ENCODE measurements around the gene CEACAM1. TPM values are rescaled to one million over a fixed set of nuclear protein-coding genes. Genes with fewer than 3 reads are reported as not detected.
"Not testable (repeated sequence)": the region's sequence is repeated elsewhere in the genome, so short reads cannot be mapped to it uniquely, and the experiment has no call there.

The CEACAM1 gene
- total and polyA plus RNA-seq, 3 experiments from 2014 or later, result 0.15 to 0.78 (median 0.46) TPM

GRCh38 chr19:42485036-42485435, 43.2 kb downstream of the CEACAM1 start:
- POLR2A ChIA-PET, result not testable (repeated sequence)

GRCh38 chr19:42480335-42481095, 47.8 kb downstream of the CEACAM1 start:
- H3K4me1 Mint-ChIP-seq, result peaks cover 13 to 18% (median 15%) of the 10 kb centered on the region in 3 donors
- peak overlapping the region in 6 of 7 donors; percentile 1 to 72 (median 30) for H3K4me3 Mint-ChIP-seq
- no peak for DNase-seq
- ChIA-PET POLR2A (no interaction called here), CTCF (no interaction called here)
- no peak overlapping the region for H3K4me3 ChIP-seq (ENCODE audit: low read length)
- no peaks in the 10 kb centered on the region for H3K36me3 ChIP-seq (ENCODE audit: insufficient read depth, low read length)
- H3K9me3 ChIP-seq (ENCODE audit: low read length), result no peaks in the 10 kb centered on the region
- no peaks in the 10 kb centered on the region for H3K27me3 ChIP-seq (ENCODE audit: insufficient read depth, low read length, poor library complexity, severe bottlenecking)
- peaks cover 0 to 1% (median 0%) of the 10 kb centered on the region in 3 donors for H3K36me3 Mint-ChIP-seq
- H3K9me3 Mint-ChIP-seq, result no peaks in the 10 kb centered on the region
- H3K27me3 Mint-ChIP-seq, result peaks cover 0 to 2% of the 10 kb centered on the region in 2 donors
- H3K4me1 ChIP-seq (ENCODE audit: insufficient read depth, low read length), result peaks cover 14% of the 10 kb centered on the region
- H3K27ac Mint-ChIP-seq, result peak overlapping the region; percentile 15 to 86 (median 62)
- H3K27ac ChIP-seq (ENCODE audit: low read depth, low read length), result no peak overlapping the region

More at GRCh38 chr19:42485036-42485435, 43.2 kb downstream of the CEACAM1 start:
- DNase-seq; H3K36me3 ChIP-seq (ENCODE audit: insufficient read depth, low read length); H3K9me3 ChIP-seq (ENCODE audit: low read length); H3K27me3 ChIP-seq (ENCODE audit: insufficient read depth, low read length, poor library complexity, severe bottlenecking); H3K4me3 ChIP-seq (ENCODE audit: low read length); H3K27me3 Mint-ChIP-seq; H3K36me3 Mint-ChIP-seq; H3K4me3 Mint-ChIP-seq; H3K9me3 Mint-ChIP-seq; H3K27ac ChIP-seq (ENCODE audit: low read depth, low read length); CTCF ChIA-PET: not testable (repeated sequence)
- peaks cover 11 to 18% (median 18%) of the 10 kb centered on the region in 3 donors for H3K4me1 Mint-ChIP-seq
- H3K27ac Mint-ChIP-seq, result peak overlapping the region in 1 of 8 donors; percentile 8
- peaks cover 14% of the 10 kb centered on the region for H3K4me1 ChIP-seq (ENCODE audit: insufficient read depth, low read length)

GRCh38 chr19:42479736-42480135, 48.5 kb downstream of the CEACAM1 start:
- POLR2A ChIA-PET, result no interaction called here
- H3K36me3 Mint-ChIP-seq, result peaks cover 0 to 1% (median 0%) of the 10 kb centered on the region in 3 donors

GRCh38 chr19:42478765-42479311, 49.4 kb downstream of the CEACAM1 start:
- Histone ChIP-seq H3K4me3 (ENCODE audit: low read length) (no peak overlapping the region), H3K27ac (ENCODE audit: low read depth, low read length) (no peak overlapping the region), H3K4me1 (ENCODE audit: insufficient read depth, low read length) (peaks cover 14% of the 10 kb centered on the region), H3K9me3 (ENCODE audit: low read length) (no peaks in the 10 kb centered on the region), H3K36me3 (ENCODE audit: insufficient read depth, low read length) (no peaks in the 10 kb centered on the region), H3K27me3 (ENCODE audit: insufficient read depth, low read length, poor library complexity, severe bottlenecking) (no peaks in the 10 kb centered on the region)
- no peak for DNase-seq
- Mint-ChIP-seq H3K9me3 (no peaks in the 10 kb centered on the region), H3K27me3 (peaks cover 0 to 2% of the 10 kb centered on the region in 2 donors), H3K4me1 (peaks cover 13 to 18% (median 15%) of the 10 kb centered on the region in 3 donors), H3K36me3 (peaks cover 0 to 1% (median 0%) of the 10 kb centered on the region in 3 donors), H3K27ac (peak overlapping the region in 1 of 8 donors; percentile 78), H3K4me3 (no peak overlapping the region)
- ChIA-PET CTCF (no interaction called here), POLR2A (no interaction called here)

More at GRCh38 chr19:42479736-42480135, 48.5 kb downstream of the CEACAM1 start:
- Histone ChIP-seq H3K4me3 (ENCODE audit: low read length) (no peak overlapping the region), H3K27ac (ENCODE audit: low read depth, low read length) (no peak overlapping the region), H3K4me1 (ENCODE audit: insufficient read depth, low read length) (peaks cover 14% of the 10 kb centered on the region), H3K9me3 (ENCODE audit: low read length) (no peaks in the 10 kb centered on the region), H3K36me3 (ENCODE audit: insufficient read depth, low read length) (no peaks in the 10 kb centered on the region), H3K27me3 (ENCODE audit: insufficient read depth, low read length, poor library complexity, severe bottlenecking) (no peaks in the 10 kb centered on the region)
- Mint-ChIP-seq H3K4me1 (peaks cover 13 to 18% (median 15%) of the 10 kb centered on the region in 3 donors), H3K27me3 (peaks cover 0 to 2% of the 10 kb centered on the region in 2 donors), H3K4me3 (no peak overlapping the region), H3K27ac (no peak overlapping the region), H3K9me3 (no peaks in the 10 kb centered on the region)
- DNase-seq, result no peak
- CTCF ChIA-PET, result no interaction called here

- Histone ChIP-seq H3K4me1 (ENCODE audit: insufficient read depth, low read length) (peaks cover 14% of the 10 kb centered on the region), H3K36me3 (ENCODE audit: insufficient read depth, low read length) (no peaks in the 10 kb centered on the region), H3K9me3 (ENCODE audit: low read length) (no peaks in the 10 kb centered on the region), H3K27ac (ENCODE audit: low read depth, low read length) (no peak overlapping the region), H3K27me3 (ENCODE audit: insufficient read depth, low read length, poor library complexity, severe bottlenecking) (no peaks in the 10 kb centered on the region), H3K4me3 (ENCODE audit: low read length) (no peak overlapping the region)
- H3K9me3 Mint-ChIP-seq, result no peaks in the 10 kb centered on the region
- no peak for DNase-seq
- H3K4me1 Mint-ChIP-seq, result peaks cover 13 to 18% (median 15%) of the 10 kb centered on the region in 3 donors
- H3K36me3 Mint-ChIP-seq, result no peaks in the 10 kb centered on the region
- no peak overlapping the region for H3K27ac Mint-ChIP-seq
- POLR2A ChIA-PET, result interaction anchor here (0.6 kb wide), 1 partner anchor 38 kb away, joined by 3 read pairs; no protein-coding TSS in a partner anchor
- CTCF ChIA-PET, result no interaction called here
- H3K4me3 Mint-ChIP-seq, result no peak overlapping the region
- H3K27me3 Mint-ChIP-seq, result peaks cover 0 to 2% of the 10 kb centered on the region in 2 donors
Measured at GRCh38 chr19:42477933-42478332, 50.3 kb downstream of the CEACAM1 start.

GRCh38 chr19:42477117-42477516, 51.2 kb downstream of the CEACAM1 start:
- Mint-ChIP-seq H3K4me3 (no peak overlapping the region), H3K9me3 (no peaks in the 10 kb centered on the region), H3K36me3 (no peaks in the 10 kb centered on the region), H3K27me3 (peaks cover 0 to 2% of the 10 kb centered on the region in 2 donors), H3K27ac (no peak overlapping the region), H3K4me1 (peaks cover 13 to 18% (median 15%) of the 10 kb centered on the region in 3 donors)
- CTCF ChIA-PET, result interaction anchor here (1.5 kb wide), 1 partner anchor 27 kb away, joined by 3 read pairs; no protein-coding TSS in a partner anchor
- H3K27ac ChIP-seq (ENCODE audit: low read depth, low read length), result no peak overlapping the region
- POLR2A ChIA-PET, result no interaction called here
- no peaks in the 10 kb centered on the region for H3K27me3 ChIP-seq (ENCODE audit: insufficient read depth, low read length, poor library complexity, severe bottlenecking)
- H3K9me3 ChIP-seq (ENCODE audit: low read length), result no peaks in the 10 kb centered on the region
- no peak for DNase-seq
- no peaks in the 10 kb centered on the region for H3K36me3 ChIP-seq (ENCODE audit: insufficient read depth, low read length)
- no peak overlapping the region for H3K4me3 ChIP-seq (ENCODE audit: low read length)
- H3K4me1 ChIP-seq (ENCODE audit: insufficient read depth, low read length), result peaks cover 14% of the 10 kb centered on the region

GRCh38 chr19:42475366-42475765, 52.9 kb downstream of the CEACAM1 start:
- ChIA-PET POLR2A (interaction anchor here (1.0 kb wide), 1 partner anchor 96 kb away, joined by 3 read pairs; no protein-coding TSS in a partner anchor), CTCF (interaction anchor here (1.1 kb wide), 1 partner anchor 53 kb away, joined by 4 read pairs; the partner anchor contains the start of gene CEACAM1)
- Histone ChIP-seq H3K27me3 (ENCODE audit: insufficient read depth, low read length, poor library complexity, severe bottlenecking) (no peaks in the 10 kb centered on the region), H3K4me3 (ENCODE audit: low read length) (no peak overlapping the region), H3K4me1 (ENCODE audit: insufficient read depth, low read length) (no peaks in the 10 kb centered on the region), H3K27ac (ENCODE audit: low read depth, low read length) (no peak overlapping the region), H3K36me3 (ENCODE audit: insufficient read depth, low read length) (no peaks in the 10 kb centered on the region), H3K9me3 (ENCODE audit: low read length) (no peaks in the 10 kb centered on the region)
- H3K4me3 Mint-ChIP-seq, result no peak overlapping the region
- peaks cover 0 to 2% of the 10 kb centered on the region in 2 donors for H3K27me3 Mint-ChIP-seq
- no peaks in the 10 kb centered on the region for H3K36me3 Mint-ChIP-seq
- H3K9me3 Mint-ChIP-seq, result no peaks in the 10 kb centered on the region
- no peak for DNase-seq
- no peak overlapping the region for H3K27ac Mint-ChIP-seq
- H3K4me1 Mint-ChIP-seq, result peaks cover 3 to 4% (median 3%) of the 10 kb centered on the region in 3 donors

- no peaks in the 10 kb centered on the region for H3K36me3 Mint-ChIP-seq
- CTCF ChIA-PET, result interaction anchor here (1.1 kb wide), 1 partner anchor 54 kb away, joined by 4 read pairs; the partner anchor contains the start of gene CEACAM1
Measured at GRCh38 chr19:42474743-42475142, 53.5 kb downstream of the CEACAM1 start.

More at GRCh38 chr19:42474743-42475142, 53.5 kb downstream of the CEACAM1 start:
- H3K27me3 Mint-ChIP-seq, result peaks cover 0 to 2% of the 10 kb centered on the region in 2 donors
- peaks cover 0 to 2% (median 1%) of the 10 kb centered on the region in 3 donors for H3K4me1 Mint-ChIP-seq
- no peak overlapping the region for H3K4me3 Mint-ChIP-seq
- no peaks in the 10 kb centered on the region for H3K4me1 ChIP-seq (ENCODE audit: insufficient read depth, low read length)
- POLR2A ChIA-PET, result interaction anchor here (1.0 kb wide), 1 partner anchor 95 kb away, joined by 3 read pairs; no protein-coding TSS in a partner anchor
- peak overlapping the region in 1 of 8 donors; percentile 81 for H3K27ac Mint-ChIP-seq
- H3K27me3 ChIP-seq (ENCODE audit: insufficient read depth, low read length, poor library complexity, severe bottlenecking), result no peaks in the 10 kb centered on the region
- no peak overlapping the region for H3K4me3 ChIP-seq (ENCODE audit: low read length)
- no peaks in the 10 kb centered on the region for H3K9me3 ChIP-seq (ENCODE audit: low read length)
- H3K36me3 ChIP-seq (ENCODE audit: insufficient read depth, low read length), result no peaks in the 10 kb centered on the region
- H3K27ac ChIP-seq (ENCODE audit: low read depth, low read length), result no peak overlapping the region
- DNase-seq, result no peak
- no peaks in the 10 kb centered on the region for H3K9me3 Mint-ChIP-seq

Data from CD8-positive, alpha-beta memory T cell (primary cell).